Spleen (tissue), 11 donors: ENCODE measurements around the gene CCDC9. TPM values are rescaled to one million over a fixed set of nuclear protein-coding genes. Genes with fewer than 3 reads are reported as not detected.
A peak's percentile ranks its signal among the peaks of the same experiment; 100 is the strongest.

Source experiments
- DNase-seq: peaks from one replicate; pipeline ENCODE4 v3.0.0-alpha.2; 2020
- H3K27ac ChIP-seq, 8 donors: fragments of 200-600 bp; sonication (generic) in 7 of 8; 1 replicate in 4 of 8; 2 replicates in 4 of 8; pipeline versions ENCODE4 v1.5.0 to v1.8.0; 2016 to 2021; ENCODE audit warnings: inconsistent platforms in 4 of 8, mild to moderate bottlenecking in 4 of 8, moderate library complexity in 1 of 8
- H3K27me3 ChIP-seq, 7 donors: fragments of 200-600 bp; sonication (generic) in 6 of 7; replicated peaks in 1 of 7; 1 replicate in 4 of 7; 2 replicates in 3 of 7; pipeline versions ENCODE4 v1.5.0 to v1.8.0; 2016 to 2021; ENCODE audit warnings: inconsistent platforms in 3 of 7, mild to moderate bottlenecking in 1 of 7
- H3K36me3 ChIP-seq, 6 donors: fragments of 200-600 bp; sonication (generic) in 5 of 6; 1 replicate in 4 of 6; 2 replicates in 2 of 6; pipeline versions ENCODE4 v1.5.0 to v1.8.0; 2016 to 2021; ENCODE audit warnings: inconsistent platforms in 2 of 6
- H3K4me1 ChIP-seq, 6 donors: fragments of 200-600 bp; sonication (generic) in 5 of 6; 1 replicate in 3 of 6; 2 replicates in 3 of 6; pipeline versions ENCODE4 v1.5.0 to v1.8.0; 2016 to 2021; ENCODE audit warnings: inconsistent platforms in 3 of 6
- H3K4me3 ChIP-seq, 8 donors: fragments of 200-600 bp; sonication (generic) in 7 of 8; 1 replicate in 4 of 8; 2 replicates in 4 of 8; pipeline versions ENCODE4 v1.5.0 to v1.8.0; 2016 to 2021; ENCODE audit warnings: inconsistent platforms in 4 of 8, mild to moderate bottlenecking in 4 of 8, moderate library complexity in 2 of 8
- H3K9me3 ChIP-seq, 8 donors: fragments of 200-600 bp; sonication (generic) in 7 of 8; 1 replicate in 4 of 8; 2 replicates in 4 of 8; pipeline versions ENCODE4 v1.5.0 to v1.8.0; 2016 to 2021; ENCODE audit warnings: inconsistent platforms in 4 of 8
- POLR2A ChIP-seq, 3 donors: fragments of 450-650 bp; IDR thresholded peaks; one replicate each; pipeline ENCODE4 v1.5.1; 2017; ENCODE audit warnings: antibody characterized with exemption in 3 of 3, mild to moderate bottlenecking in 1 of 3
- POLR2AphosphoS5 ChIP-seq, 3 donors: sonication (generic); formaldehyde crosslinking; IDR thresholded peaks; one replicate each; pipeline ENCODE4 v1.5.1; 2017; ENCODE audit warnings: antibody characterized with exemption in 3 of 3
- WGBS, 5 donors: extraction: QIAGEN DNeasy Blood & Tissue Kit in 3 of 5; methylation state at CpG; one replicate each; pipeline versions ENCODE4 v1.1.5 to v1.1.7; 2013 to 2018; 5-methylcytosine and 5-hydroxymethylcytosine counted together
- intact Hi-C: fragments of 100-400 bp; cut with DNase I; formaldehyde crosslinking; loops from one replicate; pipeline ENCODE4 v1.15.0; 2023; ENCODE audit warnings: low total_unique reads
- polyA plus RNA-seq, 3 donors: library from polyadenylated mRNA; stranded (reverse); fragments of 200-250 nt; gene quantifications; one replicate each; pipeline ENCODE4 v1.2.1, GENCODE V29; 2013
- total RNA-seq, 7 donors: library from RNA; depleted of rRNA in 3 of 7; stranded (reverse); fragments of >200 nt in 3 of 7; fragmentation: NEBNext Ultra II Directional in 4 of 7; extraction: Animal tissue kit (Norgen Biotek cat#: 25700) in 4 of 7; gene quantifications; one replicate each; pipeline versions ENCODE4 v1.1.0 to v1.2.1, GENCODE V29; 2016 to 2021
- TF ChIP-seq, protein P1 (sequence below), 11 experiments: fragments of 200-600 bp in 7 of 11; fragments of 450-650 bp in 4 of 11; sonication (generic) in 4 of 11; IDR thresholded peaks in 8 of 11; conservative IDR thresholded peaks in 3 of 11; 1 replicate in 7 of 11; 2 replicates in 4 of 11; pipeline versions ENCODE4 v1.4.0 to v1.8.0; 2016 to 2021; ENCODE audit warnings: antibody characterized with exemption in 11 of 11, inconsistent platforms in 4 of 11, mild to moderate bottlenecking in 1 of 11
- donor health status: healthy with polysubstance abuse.
- donor health status: DM: no; HTN: no; CAD: no; lungs with moderate emphysema.
- donor health status: DM: no; HTN: no; CAD: no.
- donor health status: Bipolar disorder and iron deficiency.
- donor health status: healthy.
- donor health status: DM: no; HTN: no; CAD: no.
- donor health status: DM: yes; HTN: yes; CAD: no.

Gene CCDC9
- total and polyA plus RNA-seq, 10 donors, result 11.0 to 43.0 (median 29.4) TPM

DNA sequence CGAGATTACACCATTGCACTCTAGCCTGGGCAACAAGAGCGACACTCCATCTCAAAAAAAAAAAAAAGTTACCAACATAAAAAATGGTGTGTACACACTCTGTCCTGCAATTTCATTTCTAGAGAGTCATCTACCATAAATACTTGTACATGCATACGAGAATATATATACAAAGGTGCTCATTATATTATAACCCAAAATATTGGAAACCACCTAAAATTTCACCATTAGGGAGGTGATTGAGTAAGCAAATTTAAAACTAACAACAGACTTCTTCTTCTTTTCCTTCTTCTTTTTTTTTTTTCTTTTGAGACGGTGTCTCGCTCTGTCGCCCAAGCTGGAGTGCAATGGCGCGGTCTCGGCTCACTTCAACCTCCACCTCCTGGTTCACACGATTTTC, 45.9 kb downstream of the CCDC9 start:
- no peak for DNase-seq
- peaks cover 0 to 16% (median 0%) of the 10 kb centered on the region in 7 donors for H3K27me3 ChIP-seq
- H3K27ac ChIP-seq, result peak overlapping the region in 5 of 8 donors; percentile 15 to 76 (median 49)
- intact Hi-C loops, result no loop called here
- H3K9me3 ChIP-seq, result no peaks in the 10 kb centered on the region
- no peak for TF ChIP-seq POLR2AphosphoS5 (IDR thresholded peaks at IDR 0.05)
- TF ChIP-seq, protein P1, sequence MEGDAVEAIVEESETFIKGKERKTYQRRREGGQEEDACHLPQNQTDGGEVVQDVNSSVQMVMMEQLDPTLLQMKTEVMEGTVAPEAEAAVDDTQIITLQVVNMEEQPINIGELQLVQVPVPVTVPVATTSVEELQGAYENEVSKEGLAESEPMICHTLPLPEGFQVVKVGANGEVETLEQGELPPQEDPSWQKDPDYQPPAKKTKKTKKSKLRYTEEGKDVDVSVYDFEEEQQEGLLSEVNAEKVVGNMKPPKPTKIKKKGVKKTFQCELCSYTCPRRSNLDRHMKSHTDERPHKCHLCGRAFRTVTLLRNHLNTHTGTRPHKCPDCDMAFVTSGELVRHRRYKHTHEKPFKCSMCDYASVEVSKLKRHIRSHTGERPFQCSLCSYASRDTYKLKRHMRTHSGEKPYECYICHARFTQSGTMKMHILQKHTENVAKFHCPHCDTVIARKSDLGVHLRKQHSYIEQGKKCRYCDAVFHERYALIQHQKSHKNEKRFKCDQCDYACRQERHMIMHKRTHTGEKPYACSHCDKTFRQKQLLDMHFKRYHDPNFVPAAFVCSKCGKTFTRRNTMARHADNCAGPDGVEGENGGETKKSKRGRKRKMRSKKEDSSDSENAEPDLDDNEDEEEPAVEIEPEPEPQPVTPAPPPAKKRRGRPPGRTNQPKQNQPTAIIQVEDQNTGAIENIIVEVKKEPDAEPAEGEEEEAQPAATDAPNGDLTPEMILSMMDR (IDR thresholded peaks at IDR 0.05 in 8 of 11, conservative IDR thresholded peaks at IDR 0.05 in 3 of 11), result no peak
- TF ChIP-seq POLR2A (IDR thresholded peaks at IDR 0.05), result no peak
- 49 to 68% (median 52%) methylated on average over 10 of the region's 10 CpGs for WGBS, 5 donors
- H3K4me1 ChIP-seq, result peaks cover 0 to 43% (median 14%) of the 10 kb centered on the region in 6 donors
- no peaks in the 10 kb centered on the region for H3K36me3 ChIP-seq
- H3K4me3 ChIP-seq, result peak overlapping the region in 1 of 8 donors; percentile 15

DNA sequence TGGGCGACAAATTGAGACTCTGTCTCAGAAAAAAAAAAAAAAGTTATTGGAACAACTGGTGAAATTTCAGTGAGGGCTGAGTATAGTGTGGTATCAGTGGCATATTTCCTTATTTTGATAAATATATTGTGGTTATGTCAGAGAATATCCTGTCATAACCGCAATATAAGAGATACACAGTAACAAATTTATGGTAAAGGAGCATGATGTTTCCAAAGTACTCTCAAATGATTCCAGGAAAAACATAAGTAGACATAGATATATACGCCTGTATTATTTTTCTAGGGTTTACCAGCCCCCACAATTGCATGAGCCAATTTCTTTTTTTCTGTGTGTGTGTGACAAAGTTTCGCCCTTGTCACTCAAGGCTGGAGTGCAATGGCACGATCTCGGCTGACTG, 47.6 kb downstream of the CCDC9 start:
- Histone ChIP-seq H3K4me3 (no peak overlapping the region), H3K4me1 (peaks cover 0 to 54% (median 14%) of the 10 kb centered on the region in 6 donors), H3K27me3 (peaks cover 0 to 28% (median 0%) of the 10 kb centered on the region in 7 donors), H3K36me3 (no peaks in the 10 kb centered on the region), H3K27ac (no peak overlapping the region), H3K9me3 (no peaks in the 10 kb centered on the region)
- WGBS, 5 donors, result 19 to 45% (median 30%) methylated on average over 6 of the region's 6 CpGs
- TF ChIP-seq POLR2A (IDR thresholded peaks at IDR 0.05), result no peak
- TF ChIP-seq, protein P1 (IDR thresholded peaks at IDR 0.05 in 8 of 11, conservative IDR thresholded peaks at IDR 0.05 in 3 of 11), result no peak
- TF ChIP-seq POLR2AphosphoS5 (IDR thresholded peaks at IDR 0.05), result no peak
- intact Hi-C loops, result no loop called here
- DNase-seq, result no peak

DNA sequence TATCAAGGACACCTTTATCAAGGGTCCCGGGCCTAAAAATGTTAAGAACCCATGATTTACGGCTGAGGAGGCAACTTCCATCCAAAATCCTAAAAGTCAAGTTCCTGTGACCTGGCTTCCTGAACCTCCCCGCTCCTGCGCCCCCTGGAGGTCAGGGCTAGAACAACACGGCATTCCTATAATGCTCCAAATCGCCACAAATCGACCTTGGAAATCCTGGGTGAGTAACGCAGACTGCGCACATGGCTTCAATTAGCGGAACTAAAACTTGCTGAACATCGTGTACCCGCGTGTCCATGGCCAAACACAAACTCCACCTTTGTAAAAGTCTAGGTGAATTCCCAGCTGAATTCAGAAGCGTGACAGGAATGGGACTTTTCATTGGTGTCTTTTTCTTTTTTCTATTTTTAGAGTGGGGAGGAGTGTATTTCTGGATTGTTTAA, 49.0 kb downstream of the CCDC9 start:
- WGBS, 5 donors, result 6 to 9% (median 7%) methylated on average over 14 of the region's 14 CpGs
- no peaks in the 10 kb centered on the region for H3K36me3 ChIP-seq

DNA sequence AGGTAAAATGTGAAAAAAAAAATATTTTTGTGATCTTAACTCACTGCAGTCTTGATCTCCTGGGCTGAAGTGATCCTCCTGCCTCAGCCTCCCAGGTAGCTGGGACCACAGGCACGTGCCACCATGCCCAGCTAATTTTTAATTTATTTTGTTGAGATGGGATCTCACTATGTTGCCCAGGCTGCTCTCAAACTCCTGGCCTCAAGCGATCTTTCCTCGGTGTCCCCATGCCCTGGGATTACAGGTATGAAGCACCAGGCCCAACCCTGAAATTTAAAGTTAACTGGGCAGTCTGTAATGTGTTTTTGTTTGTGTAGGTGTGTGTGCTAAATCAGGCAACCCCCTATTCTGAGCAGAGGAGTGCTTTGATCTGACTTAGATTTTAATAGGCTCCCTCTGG, 50.0 kb downstream of the CCDC9 start:
- H3K9me3 ChIP-seq, result no peaks in the 10 kb centered on the region
- WGBS, 5 donors, result 83 to 95% (median 91%) methylated on average over 3 of the region's 3 CpGs
- H3K4me1 ChIP-seq, result peaks cover 0 to 48% (median 12%) of the 10 kb centered on the region in 6 donors
- H3K4me3 ChIP-seq, result no peak overlapping the region
- peaks cover 0 to 50% (median 0%) of the 10 kb centered on the region in 7 donors for H3K27me3 ChIP-seq
- no peak for TF ChIP-seq POLR2AphosphoS5 (IDR thresholded peaks at IDR 0.05)
- TF ChIP-seq, protein P1 (IDR thresholded peaks at IDR 0.05 in 8 of 11, conservative IDR thresholded peaks at IDR 0.05 in 3 of 11), result no peak
- TF ChIP-seq POLR2A (IDR thresholded peaks at IDR 0.05), result no peak
- DNase-seq, result no peak
- peak overlapping the region in 1 of 8 donors; percentile 61 for H3K27ac ChIP-seq
- H3K36me3 ChIP-seq, result no peaks in the 10 kb centered on the region
- intact Hi-C loops, result no loop called here

More for the DNA sequence above, 49.0 kb downstream of the CCDC9 start:
- Histone ChIP-seq H3K4me3 (no peak overlapping the region), H3K9me3 (no peaks in the 10 kb centered on the region), H3K27me3 (peaks cover 0 to 40% (median 0%) of the 10 kb centered on the region in 7 donors), H3K27ac (peak overlapping the region in 1 of 8 donors; percentile 61), H3K4me1 (peaks cover 0 to 48% (median 12%) of the 10 kb centered on the region in 6 donors)
- TF ChIP-seq POLR2AphosphoS5 (IDR thresholded peaks at IDR 0.05) (peak in 1 of 3 donors; percentile 84), POLR2A (IDR thresholded peaks at IDR 0.05) (no peak)
- TF ChIP-seq, protein P1 (IDR thresholded peaks at IDR 0.05 in 8 of 11, conservative IDR thresholded peaks at IDR 0.05 in 3 of 11), result peak; percentile 78 to 96 (median 88)
- intact Hi-C loops, result no loop called here
- peak; percentile 88 for DNase-seq
